GM06990 (cell line): ENCODE measurements around the gene NDRG4.

Experiments
- DNase-seq: peaks from one replicate; pipeline ENCODE4 v3.0.0-alpha.2; 2011; ENCODE audit not compliant: insufficient read length; ENCODE audit errors: extremely low read depth
- H3K27me3 ChIP-seq: replicated peaks from 2 replicates; pipeline ENCODE4 v1.6.0; 2011; ENCODE audit warnings: low read length; ENCODE audit not compliant: control insufficient read depth, insufficient read depth
- H3K36me3 ChIP-seq: 2 replicates; pipeline ENCODE4 v1.5.1; 2011; ENCODE audit warnings: low read length; ENCODE audit not compliant: control insufficient read depth, insufficient read depth
- H3K4me3 ChIP-seq: replicated peaks from 2 replicates; pipeline ENCODE4 v1.5.1; 2011; ENCODE audit warnings: low read depth, mild to moderate bottlenecking, control low read depth, low read length
- TF ChIP-seq, protein P1 (sequence below): IDR thresholded peaks from 2 replicates; pipeline ENCODE4 v1.5.1; 2011; ENCODE audit warnings: low read length, control low read depth, mild to moderate bottlenecking, inconsistent platforms; ENCODE audit not compliant: insufficient read depth, poor library complexity, severe bottlenecking

NDRG4 gene

DNA sequence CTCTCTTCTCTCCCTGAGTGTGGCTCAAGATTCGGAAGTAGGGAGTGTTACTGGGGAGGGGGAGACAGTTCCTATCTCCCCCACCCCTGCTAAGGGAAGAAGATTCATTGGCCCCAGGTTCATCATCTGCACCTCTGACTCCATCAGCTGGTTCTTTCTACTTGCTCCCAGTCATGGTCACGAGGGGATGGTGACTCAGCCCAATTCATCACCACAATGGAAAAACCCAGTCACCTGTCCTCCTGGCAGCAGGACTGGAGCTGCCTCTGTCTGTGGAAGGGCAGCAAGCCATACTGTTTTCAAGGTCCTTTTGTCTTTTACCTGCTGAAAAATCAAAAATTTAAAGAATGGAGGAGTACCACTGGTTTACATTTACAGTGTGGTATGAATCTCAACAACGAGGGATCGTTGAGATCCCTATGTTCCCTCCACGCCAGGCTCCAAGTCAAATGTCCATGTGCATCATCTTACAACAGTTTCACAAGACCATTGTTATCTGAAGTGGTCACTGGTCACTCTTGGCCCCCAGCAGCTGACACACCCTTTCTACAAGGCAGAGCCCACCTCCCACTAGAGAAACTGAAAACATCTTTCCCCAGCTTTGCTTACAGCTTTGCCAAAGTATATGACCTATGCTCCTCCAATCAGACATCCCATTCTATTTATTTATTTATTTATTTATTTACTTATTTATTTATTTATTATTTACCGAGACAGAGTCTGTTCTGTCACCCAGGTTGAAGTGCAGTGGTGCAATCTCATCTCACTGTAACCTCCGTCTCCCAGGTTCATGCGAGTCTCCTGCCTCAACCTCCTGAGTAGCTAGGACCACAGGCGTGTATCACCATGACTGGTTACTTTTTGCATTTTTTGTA, 40.4 kb upstream of the NDRG4 start:
- TF ChIP-seq, protein P1, sequence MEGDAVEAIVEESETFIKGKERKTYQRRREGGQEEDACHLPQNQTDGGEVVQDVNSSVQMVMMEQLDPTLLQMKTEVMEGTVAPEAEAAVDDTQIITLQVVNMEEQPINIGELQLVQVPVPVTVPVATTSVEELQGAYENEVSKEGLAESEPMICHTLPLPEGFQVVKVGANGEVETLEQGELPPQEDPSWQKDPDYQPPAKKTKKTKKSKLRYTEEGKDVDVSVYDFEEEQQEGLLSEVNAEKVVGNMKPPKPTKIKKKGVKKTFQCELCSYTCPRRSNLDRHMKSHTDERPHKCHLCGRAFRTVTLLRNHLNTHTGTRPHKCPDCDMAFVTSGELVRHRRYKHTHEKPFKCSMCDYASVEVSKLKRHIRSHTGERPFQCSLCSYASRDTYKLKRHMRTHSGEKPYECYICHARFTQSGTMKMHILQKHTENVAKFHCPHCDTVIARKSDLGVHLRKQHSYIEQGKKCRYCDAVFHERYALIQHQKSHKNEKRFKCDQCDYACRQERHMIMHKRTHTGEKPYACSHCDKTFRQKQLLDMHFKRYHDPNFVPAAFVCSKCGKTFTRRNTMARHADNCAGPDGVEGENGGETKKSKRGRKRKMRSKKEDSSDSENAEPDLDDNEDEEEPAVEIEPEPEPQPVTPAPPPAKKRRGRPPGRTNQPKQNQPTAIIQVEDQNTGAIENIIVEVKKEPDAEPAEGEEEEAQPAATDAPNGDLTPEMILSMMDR: no peak
- peaks cover 4% of the 10 kb centered on the region; the same call in 1 of the 2 replicates for H3K27me3 ChIP-seq
- no peak overlapping the region for H3K4me3 ChIP-seq
- no peaks in the 10 kb centered on the region for H3K36me3 ChIP-seq
- no peak for DNase-seq

DNA sequence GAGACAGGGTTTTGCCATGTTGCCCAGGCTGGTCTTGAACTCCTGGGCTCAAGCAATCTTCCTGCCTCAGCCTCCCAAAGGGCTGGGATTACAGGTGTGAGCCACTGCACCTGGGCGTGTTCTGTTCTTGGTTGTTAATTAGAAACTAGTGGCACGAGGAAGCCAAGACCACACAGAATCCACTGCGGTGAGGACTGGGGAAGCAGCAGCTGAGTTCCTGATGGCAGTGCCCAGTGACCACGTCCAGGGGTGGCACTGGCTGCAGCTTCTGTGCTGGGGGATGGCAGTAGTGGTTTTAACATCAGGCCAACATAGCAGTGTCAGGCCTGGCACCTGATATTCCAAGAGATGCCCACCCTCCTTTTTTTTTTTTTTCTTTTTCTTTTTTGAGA, 39.7 kb upstream of the NDRG4 start:
- TF ChIP-seq, protein P1: no peak
- no peak for DNase-seq
- Histone ChIP-seq H3K4me3 (no peak overlapping the region), H3K36me3 (no peaks in the 10 kb centered on the region), H3K27me3 (peaks cover 8% of the 10 kb centered on the region; the same call in 1 of the 2 replicates)

DNA sequence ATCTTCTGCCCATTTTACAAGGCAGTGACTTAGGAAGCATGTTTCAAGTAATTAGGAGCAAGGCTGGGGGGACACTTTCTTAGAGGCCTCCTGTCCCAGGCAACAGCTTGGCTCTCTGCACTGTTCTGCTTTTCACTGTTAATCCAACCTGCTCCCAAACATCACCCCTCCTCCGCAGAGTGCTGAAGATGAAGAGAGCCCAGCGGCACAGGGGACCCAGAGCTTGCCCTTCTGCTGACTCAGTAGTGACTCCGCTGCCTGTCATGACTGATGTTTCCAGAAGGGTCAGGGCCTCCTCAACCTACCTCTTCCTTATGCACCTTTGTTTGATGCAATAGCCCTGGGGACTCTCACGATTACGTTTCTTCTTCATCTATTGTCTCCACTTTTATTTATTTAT, 38.9 kb upstream of the NDRG4 start:
- TF ChIP-seq, protein P1: no peak
- no peaks in the 10 kb centered on the region for H3K36me3 ChIP-seq
- no peak overlapping the region for H3K4me3 ChIP-seq
- H3K27me3 ChIP-seq: peaks cover 8% of the 10 kb centered on the region; the same call in 1 of the 2 replicates
- DNase-seq: no peak

DNA sequence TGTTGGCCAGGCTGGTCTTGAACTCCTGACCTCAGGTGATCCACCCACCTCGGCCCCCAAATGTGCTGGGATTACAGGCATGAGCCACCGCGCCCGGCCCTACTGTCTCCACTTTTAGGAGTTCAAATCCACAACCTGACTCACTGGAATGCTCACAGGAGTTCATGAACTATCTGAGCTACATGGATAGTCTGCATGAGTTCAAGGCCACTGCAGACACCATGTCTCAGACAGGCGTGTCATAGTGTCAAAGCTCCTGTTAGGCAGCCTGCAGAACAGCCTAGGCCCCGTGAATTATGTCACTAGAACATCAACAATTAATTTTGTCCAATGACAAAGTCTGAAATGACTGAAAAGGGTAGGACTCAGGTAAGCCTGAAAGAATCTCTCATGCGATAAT, 38.3 kb upstream of the NDRG4 start:
- TF ChIP-seq, protein P1: no peak
- Histone ChIP-seq H3K36me3 (no peaks in the 10 kb centered on the region), H3K27me3 (peaks cover 8% of the 10 kb centered on the region; the same call in 1 of the 2 replicates), H3K4me3 (no peak overlapping the region)
- no peak for DNase-seq

DNA sequence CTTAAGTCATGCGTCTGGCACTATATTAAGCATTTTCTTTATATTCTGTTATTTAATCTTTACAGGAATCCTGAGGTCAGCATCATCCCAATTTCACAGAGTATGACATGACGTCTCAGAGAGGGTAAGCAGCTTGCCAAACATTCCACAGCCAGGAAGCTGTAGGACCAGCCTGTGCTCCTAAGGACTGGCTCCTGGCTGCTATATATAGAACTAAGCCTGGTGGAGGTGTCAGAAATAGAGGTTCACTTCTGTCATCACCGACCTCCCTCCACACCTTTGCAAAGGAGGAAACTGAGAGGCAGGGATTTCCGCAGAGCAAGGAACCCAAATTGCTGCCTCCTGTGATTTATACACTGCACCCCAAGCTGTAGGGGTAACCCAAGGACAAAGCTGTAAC, 37.9 kb upstream of the NDRG4 start:
- Histone ChIP-seq H3K4me3 (no peak overlapping the region), H3K36me3 (no peaks in the 10 kb centered on the region), H3K27me3 (peaks cover 8% of the 10 kb centered on the region; the same call in 1 of the 2 replicates)
- TF ChIP-seq, protein P1: no peak
- DNase-seq: no peak

DNA sequence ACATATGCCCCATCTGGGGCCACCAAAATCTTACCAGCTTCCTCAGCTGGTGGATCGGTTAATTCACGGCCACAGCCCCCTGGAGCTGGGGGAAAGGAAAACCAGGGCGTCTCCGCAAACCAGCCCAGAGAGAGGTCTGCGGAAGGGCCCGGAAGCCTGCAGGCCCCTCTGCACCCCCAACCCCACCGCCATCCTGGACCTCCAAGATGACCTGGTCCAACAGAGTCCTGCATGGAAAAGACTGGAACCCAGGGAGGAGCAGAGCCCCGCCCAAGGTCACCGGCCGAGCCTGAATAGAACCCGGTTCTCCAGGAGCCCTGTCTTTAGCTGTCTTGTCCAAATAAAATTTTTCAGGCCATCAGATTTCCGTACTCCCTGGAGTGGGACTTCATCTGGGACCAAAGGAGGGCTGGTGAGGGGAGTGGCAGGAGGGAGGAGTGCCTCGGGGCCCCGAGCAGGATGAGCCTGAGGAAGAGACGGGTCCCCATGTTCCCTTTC, 37.4 kb upstream of the NDRG4 start:
- no peak for DNase-seq
- TF ChIP-seq, protein P1: no peak
- H3K27me3 ChIP-seq: peaks cover 8% of the 10 kb centered on the region; the same call in 1 of the 2 replicates
- H3K36me3 ChIP-seq: no peaks in the 10 kb centered on the region
- H3K4me3 ChIP-seq: no peak overlapping the region
